ENCODE measurements around the gene ADISSP. TPM values are rescaled to one million over a fixed set of nuclear protein-coding genes. Genes with fewer than 3 reads are reported as not detected.

Gene ADISSP
- total RNA-seq, 4 donors from 2014 or later = 14.4 to 32.4 (median 22.2) TPM

GRCh38 chr20:3748073-3748472 is 19.5 kb downstream of the ADISSP start:
- no peak overlapping the region for H3K27ac ChIP-seq
- 81 to 96% methylated on average over 12 to 14 of the region's 16 CpGs for WGBS, 2 donors
- no peak for DNase-seq (ENCODE audit: low spot score in 2 of 2)
- H3K9me3 ChIP-seq = no peaks in the 10 kb centered on the region
- TF ChIP-seq EP300 (IDR thresholded peaks at IDR 0.05) = no peak
- TF ChIP-seq POLR2A (IDR thresholded peaks at IDR 0.05) = no peak
- H3K36me3 ChIP-seq = peaks cover 0 to 58% (median 0%) of the 10 kb centered on the region in 3 donors
- H3K27me3 ChIP-seq = peaks cover 0 to 19% of the 10 kb centered on the region in 2 donors
- peaks cover 0 to 41% (median 0%) of the 10 kb centered on the region in 4 donors for H3K4me1 ChIP-seq
- H3K4me3 ChIP-seq = no peak overlapping the region

GRCh38 chr20:3747471-3747870 is 20.1 kb downstream of the ADISSP start:
- H3K27me3 ChIP-seq = peaks cover 0 to 19% of the 10 kb centered on the region in 2 donors
- TF ChIP-seq POLR2A (IDR thresholded peaks at IDR 0.05) = no peak
- no peak for TF ChIP-seq CTCF (IDR thresholded peaks at IDR 0.05)
- no peak for TF ChIP-seq EP300 (IDR thresholded peaks at IDR 0.05)
- no peak overlapping the region for H3K27ac ChIP-seq
- no peak for DNase-seq (ENCODE audit: low spot score in 2 of 2)
- H3K36me3 ChIP-seq = peaks cover 0 to 58% (median 0%) of the 10 kb centered on the region in 3 donors
- peaks cover 0 to 35% (median 0%) of the 10 kb centered on the region in 4 donors for H3K4me1 ChIP-seq
- no peak overlapping the region for H3K4me3 ChIP-seq
- no peaks in the 10 kb centered on the region for H3K9me3 ChIP-seq
- WGBS, 2 donors = 79% methylated on average over 2 of the region's 2 CpGs

GRCh38 chr20:3745686-3746173 is 21.8 kb downstream of the ADISSP start:
- DNase-seq (ENCODE audit: low spot score in 2 of 2) = no peak
- 66 to 68% methylated on average over 8 to 11 of the region's 11 CpGs for WGBS, 2 donors
- H3K4me1 ChIP-seq = peaks cover 0 to 23% (median 0%) of the 10 kb centered on the region in 4 donors
- TF ChIP-seq POLR2A (IDR thresholded peaks at IDR 0.05) (no peak), EP300 (IDR thresholded peaks at IDR 0.05) (no peak), CTCF (IDR thresholded peaks at IDR 0.05) (no peak)
- H3K9me3 ChIP-seq = no peaks in the 10 kb centered on the region
- no peak overlapping the region for H3K4me3 ChIP-seq
- H3K27ac ChIP-seq = no peak overlapping the region
- H3K27me3 ChIP-seq = peaks cover 0 to 15% of the 10 kb centered on the region in 2 donors
- H3K36me3 ChIP-seq = peaks cover 0 to 44% (median 0%) of the 10 kb centered on the region in 3 donors

GRCh38 chr20:3744806-3745685 is 22.5 kb downstream of the ADISSP start:
- TF ChIP-seq POLR2A (IDR thresholded peaks at IDR 0.05) (no peak), CTCF (IDR thresholded peaks at IDR 0.05) (no peak), EP300 (IDR thresholded peaks at IDR 0.05) (no peak)
- H3K27ac ChIP-seq = no peak overlapping the region
- H3K4me1 ChIP-seq = peaks cover 0 to 25% (median 0%) of the 10 kb centered on the region in 4 donors
- H3K36me3 ChIP-seq = peaks cover 0 to 41% (median 0%) of the 10 kb centered on the region in 3 donors
- H3K27me3 ChIP-seq = peaks cover 0 to 11% of the 10 kb centered on the region in 2 donors
- 30 to 41% methylated on average over 41 to 45 of the region's 45 CpGs for WGBS, 2 donors
- peak; percentile 43 to 49 for DNase-seq (ENCODE audit: low spot score in 2 of 2)
- no peak overlapping the region for H3K4me3 ChIP-seq
- H3K9me3 ChIP-seq = no peaks in the 10 kb centered on the region

- Histone ChIP-seq H3K9me3 (no peaks in the 10 kb centered on the region), H3K4me3 (no peak overlapping the region), H3K4me1 (peaks cover 0 to 24% (median 0%) of the 10 kb centered on the region in 4 donors), H3K36me3 (peaks cover 0 to 33% (median 0%) of the 10 kb centered on the region in 3 donors), H3K27me3 (peaks cover 0 to 11% of the 10 kb centered on the region in 2 donors), H3K27ac (no peak overlapping the region)
- DNase-seq (ENCODE audit: low spot score in 2 of 2) = no peak
- 93 to 96% methylated on average over 1 of the region's 1 CpG for WGBS, 2 donors
- TF ChIP-seq CTCF (IDR thresholded peaks at IDR 0.05) = no peak
- no peak for TF ChIP-seq EP300 (IDR thresholded peaks at IDR 0.05)
- TF ChIP-seq POLR2A (IDR thresholded peaks at IDR 0.05) = no peak
Measured at GRCh38 chr20:3744037-3744436, 23.5 kb downstream of the ADISSP start.

All from tibial nerve (tissue), 4 donors.